Measurements from ENCODE around the gene TTC1. TPM values are rescaled to one million over a fixed set of nuclear protein-coding genes. Genes with fewer than 3 reads are reported as not detected.

The TTC1 gene
- total RNA-seq, 6 experiments from 2014 or later = 63.9 to 76.0 (median 70.6) TPM

GRCh38 chr5:160018945-160019625, 10.1 kb downstream of the TTC1 start:
- Mint-ChIP-seq H3K9me3 (no peaks in the 10 kb centered on the region), H3K36me3 (ENCODE audit: low read depth) (peaks cover 6% of the 10 kb centered on the region; the same call in 1 of the 2 replicates), H3K4me1 (ENCODE audit: low read depth) (peaks cover 27% of the 10 kb centered on the region), H3K27me3 (ENCODE audit: insufficient read depth) (no peaks in the 10 kb centered on the region; the same call in 1 of the 2 replicates), H3K27ac (no peak overlapping the region), H3K4me3 (no peak overlapping the region)
- no peak for DNase-seq
- TF ChIP-seq, protein P1, sequence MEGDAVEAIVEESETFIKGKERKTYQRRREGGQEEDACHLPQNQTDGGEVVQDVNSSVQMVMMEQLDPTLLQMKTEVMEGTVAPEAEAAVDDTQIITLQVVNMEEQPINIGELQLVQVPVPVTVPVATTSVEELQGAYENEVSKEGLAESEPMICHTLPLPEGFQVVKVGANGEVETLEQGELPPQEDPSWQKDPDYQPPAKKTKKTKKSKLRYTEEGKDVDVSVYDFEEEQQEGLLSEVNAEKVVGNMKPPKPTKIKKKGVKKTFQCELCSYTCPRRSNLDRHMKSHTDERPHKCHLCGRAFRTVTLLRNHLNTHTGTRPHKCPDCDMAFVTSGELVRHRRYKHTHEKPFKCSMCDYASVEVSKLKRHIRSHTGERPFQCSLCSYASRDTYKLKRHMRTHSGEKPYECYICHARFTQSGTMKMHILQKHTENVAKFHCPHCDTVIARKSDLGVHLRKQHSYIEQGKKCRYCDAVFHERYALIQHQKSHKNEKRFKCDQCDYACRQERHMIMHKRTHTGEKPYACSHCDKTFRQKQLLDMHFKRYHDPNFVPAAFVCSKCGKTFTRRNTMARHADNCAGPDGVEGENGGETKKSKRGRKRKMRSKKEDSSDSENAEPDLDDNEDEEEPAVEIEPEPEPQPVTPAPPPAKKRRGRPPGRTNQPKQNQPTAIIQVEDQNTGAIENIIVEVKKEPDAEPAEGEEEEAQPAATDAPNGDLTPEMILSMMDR (IDR thresholded peaks at IDR 0.05) = no peak

DNA sequence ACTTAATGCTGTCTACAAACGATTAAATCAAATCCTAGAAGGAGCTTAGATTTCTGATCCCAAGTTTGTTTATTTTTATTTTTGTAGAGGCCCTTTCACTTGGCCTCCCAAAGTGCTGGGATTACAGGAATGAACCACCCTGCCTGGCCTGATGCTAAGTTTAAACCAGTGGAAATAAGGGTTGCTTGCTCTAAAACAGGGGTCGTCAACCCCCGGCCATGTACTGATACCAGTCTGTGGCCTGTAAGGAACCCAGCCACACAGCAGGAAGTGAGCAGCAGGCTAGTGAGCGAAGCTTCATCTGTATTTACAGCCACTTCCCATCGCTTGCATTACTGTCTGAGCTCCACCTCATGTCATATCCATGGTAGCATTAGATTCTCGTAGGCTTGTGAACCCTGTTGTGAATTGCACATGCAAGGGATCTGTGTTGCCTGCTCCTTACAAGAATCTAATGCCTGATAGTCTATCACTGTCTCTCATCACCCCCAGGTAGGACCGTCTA, 11.4 kb downstream of the TTC1 start:
- H3K4me3 Mint-ChIP-seq = no peak overlapping the region
- no peak overlapping the region for H3K27ac Mint-ChIP-seq
- peaks cover 27% of the 10 kb centered on the region for H3K4me1 Mint-ChIP-seq (ENCODE audit: low read depth)

DNA sequence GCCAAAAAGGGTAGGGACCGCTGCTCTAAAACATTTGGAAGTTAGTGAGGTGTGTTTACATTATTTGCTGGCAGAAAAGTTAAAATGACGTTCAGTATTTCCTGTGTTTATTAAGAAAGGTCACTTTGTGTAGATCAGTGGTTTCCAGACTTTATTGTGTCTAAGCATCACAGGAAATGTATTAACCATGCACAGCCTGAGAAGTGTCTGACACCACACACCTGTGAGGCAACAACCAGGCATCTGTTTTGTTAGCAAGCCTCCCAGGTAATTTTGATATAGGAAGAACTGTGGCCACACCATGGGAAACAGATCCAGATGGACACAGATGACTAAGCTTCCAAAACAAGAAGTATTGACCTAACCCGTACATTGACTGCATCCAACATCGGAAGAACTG, 12.0 kb downstream of the TTC1 start:
- TF ChIP-seq, protein P1 (IDR thresholded peaks at IDR 0.05) = no peak
- Mint-ChIP-seq H3K27me3 (ENCODE audit: insufficient read depth) (no peaks in the 10 kb centered on the region; the same call in 1 of the 2 replicates), H3K4me3 (no peak overlapping the region), H3K36me3 (ENCODE audit: low read depth) (peaks cover 6% of the 10 kb centered on the region; the same call in 1 of the 2 replicates), H3K27ac (peak overlapping the region; percentile 25; the same call in 1 of the 2 replicates), H3K9me3 (no peaks in the 10 kb centered on the region), H3K4me1 (ENCODE audit: low read depth) (peaks cover 27% of the 10 kb centered on the region)
- DNase-seq = no peak

More for the DNA sequence above, 11.4 kb downstream of the TTC1 start:
- H3K27me3 Mint-ChIP-seq (ENCODE audit: insufficient read depth) = no peaks in the 10 kb centered on the region; the same call in 1 of the 2 replicates
- no peaks in the 10 kb centered on the region for H3K9me3 Mint-ChIP-seq
- DNase-seq = no peak
- H3K36me3 Mint-ChIP-seq (ENCODE audit: low read depth) = peaks cover 6% of the 10 kb centered on the region; the same call in 1 of the 2 replicates
- TF ChIP-seq, protein P1 (IDR thresholded peaks at IDR 0.05) = no peak

GRCh38 chr5:160021831-160022446, 13.0 kb downstream of the TTC1 start:
- TF ChIP-seq, protein P1 (IDR thresholded peaks at IDR 0.05) = peak; percentile 92
- no peaks in the 10 kb centered on the region for H3K9me3 Mint-ChIP-seq
- peak overlapping the region; percentile 39; the same call in 1 of the 2 replicates for H3K27ac Mint-ChIP-seq
- H3K4me3 Mint-ChIP-seq = no peak overlapping the region
- H3K36me3 Mint-ChIP-seq (ENCODE audit: low read depth) = peaks cover 6% of the 10 kb centered on the region; the same call in 1 of the 2 replicates
- no peaks in the 10 kb centered on the region; the same call in 1 of the 2 replicates for H3K27me3 Mint-ChIP-seq (ENCODE audit: insufficient read depth)
- peaks cover 27% of the 10 kb centered on the region for H3K4me1 Mint-ChIP-seq (ENCODE audit: low read depth)
- DNase-seq = peak; percentile 69

- no peak for DNase-seq
- no peak overlapping the region; the same call in 1 of the 2 replicates for H3K27ac Mint-ChIP-seq
- TF ChIP-seq, protein P1 (IDR thresholded peaks at IDR 0.05) = no peak
- peaks cover 27% of the 10 kb centered on the region for H3K4me1 Mint-ChIP-seq (ENCODE audit: low read depth)
- H3K9me3 Mint-ChIP-seq = no peaks in the 10 kb centered on the region
- H3K27me3 Mint-ChIP-seq (ENCODE audit: insufficient read depth) = no peaks in the 10 kb centered on the region; the same call in 1 of the 2 replicates
- no peak overlapping the region for H3K4me3 Mint-ChIP-seq
- peaks cover 6% of the 10 kb centered on the region; the same call in 1 of the 2 replicates for H3K36me3 Mint-ChIP-seq (ENCODE audit: low read depth)
Observed at GRCh38 chr5:160023007-160023907, 14.3 kb downstream of the TTC1 start.
